ENCODE measurements around the gene RTP3. TPM values are rescaled to one million over a fixed set of nuclear protein-coding genes. Genes with fewer than 3 reads are reported as not detected.

The RTP3 gene
- total RNA-seq, 2 experiments from 2014 or later, result 0.74 to 1.3 TPM

- no peak overlapping the region for H2AFZ ChIP-seq (ENCODE audit: low read length)
- H3K9me2 ChIP-seq (ENCODE audit: insufficient read depth, low read length), result no peaks in the 10 kb centered on the region
- intact Hi-C loops (cut with micrococcal nuclease; ENCODE audit: unreplicated experiment), result no loop called here
- H3K4me2 ChIP-seq (ENCODE audit: low read length), result peak overlapping the region; percentile 24
- no peak for TF ChIP-seq EZH2phosphoT487 (IDR thresholded peaks at IDR 0.05; ENCODE audit: borderline replicate concordance, low read depth, low read length)
- TF ChIP-seq CTCF (conservative IDR thresholded peaks at IDR 0.05; ENCODE audit: low read length), result no peak
- no TSS peak for BruUV-seq (replicated peaks)
- H3K79me2 ChIP-seq (ENCODE audit: insufficient read depth, low read depth, low read length), result peaks cover 5% of the 10 kb centered on the region; the same call in 1 of the 2 replicates
- H3K4me3 ChIP-seq (ENCODE audit: low read depth, low read length, poor library complexity, severe bottlenecking), result no peak overlapping the region
- H4K20me1 ChIP-seq (ENCODE audit: insufficient read depth, low read length), result no peaks in the 10 kb centered on the region
- H3K27ac ChIP-seq (ENCODE audit: low read depth, low read length, poor library complexity, severe bottlenecking), result peak overlapping the region; percentile 99
- H3K4me1 ChIP-seq (ENCODE audit: insufficient read depth, low read length, poor library complexity, severe bottlenecking), result peaks cover 92% of the 10 kb centered on the region
- CTCF ChIA-PET (ENCODE audit: unreplicated experiment), result interaction anchor here (3.4 kb wide), 1 partner anchor 9 kb away, joined by 25 read pairs; no protein-coding TSS in a partner anchor
- POLR2A ChIA-PET, result interaction anchor here (0.7 to 9.2 kb wide), 4 partner anchors 10 to 159 kb away, joined by 3 to 149 read pairs (median 40); partner anchors contain the start of gene RTP3
- H3K9me3 ChIP-seq (ENCODE audit: low read length), result no peaks in the 10 kb centered on the region
- peaks cover 6% of the 10 kb centered on the region; the same call in 1 of the 2 replicates for H3K36me3 ChIP-seq (ENCODE audit: insufficient read depth, low read length)
- no peak for DNase-seq (ENCODE audit: low spot score)
Observed at GRCh38 chr3:46540550-46540949, 42.8 kb downstream of the RTP3 start.

GRCh38 chr3:46541835-46542234 lies 44.1 kb downstream of the RTP3 start:
- peak; percentile 77 for DNase-seq (ENCODE audit: low spot score)
- no peaks in the 10 kb centered on the region for H3K9me2 ChIP-seq (ENCODE audit: insufficient read depth, low read length)
- H3K9me3 ChIP-seq (ENCODE audit: low read length), result no peaks in the 10 kb centered on the region
- TF ChIP-seq CTCF (conservative IDR thresholded peaks at IDR 0.05; ENCODE audit: low read length), result no peak
- no peak for TF ChIP-seq EZH2phosphoT487 (IDR thresholded peaks at IDR 0.05; ENCODE audit: borderline replicate concordance, low read depth, low read length)
- intact Hi-C loops (cut with micrococcal nuclease; ENCODE audit: unreplicated experiment), result no loop called here
- peaks cover 6% of the 10 kb centered on the region; the same call in 1 of the 2 replicates for H3K36me3 ChIP-seq (ENCODE audit: insufficient read depth, low read length)
- H3K4me1 ChIP-seq (ENCODE audit: insufficient read depth, low read length, poor library complexity, severe bottlenecking), result peaks cover 92% of the 10 kb centered on the region
- H3K4me2 ChIP-seq (ENCODE audit: low read length), result peak overlapping the region; percentile 66
- H3K27ac ChIP-seq (ENCODE audit: low read depth, low read length, poor library complexity, severe bottlenecking), result peak overlapping the region; percentile 99
- no TSS peak for BruUV-seq (replicated peaks)
- H3K4me3 ChIP-seq (ENCODE audit: low read depth, low read length, poor library complexity, severe bottlenecking), result peak overlapping the region; percentile 50
- peak overlapping the region; percentile 23; the same call in 1 of the 2 replicates for H2AFZ ChIP-seq (ENCODE audit: low read length)
- ChIA-PET POLR2A (interaction anchor here (0.7 to 9.2 kb wide), 11 partner anchors 8 to 65 kb away, joined by 3 to 149 read pairs (median 4); partner anchors contain the start of gene LRRC2), CTCF (ENCODE audit: unreplicated experiment) (interaction anchor here (2.5 kb wide), 1 partner anchor 53 kb away, joined by 16 read pairs; no protein-coding TSS in a partner anchor)
- no peaks in the 10 kb centered on the region for H4K20me1 ChIP-seq (ENCODE audit: insufficient read depth, low read length)
- H3K79me2 ChIP-seq (ENCODE audit: insufficient read depth, low read depth, low read length), result peaks cover 5% of the 10 kb centered on the region; the same call in 1 of the 2 replicates

- TF ChIP-seq EZH2phosphoT487 (IDR thresholded peaks at IDR 0.05; ENCODE audit: borderline replicate concordance, low read depth, low read length) (no peak), CTCF (conservative IDR thresholded peaks at IDR 0.05; ENCODE audit: low read length) (no peak)
- Histone ChIP-seq H3K36me3 (ENCODE audit: insufficient read depth, low read length) (peaks cover 6% of the 10 kb centered on the region; the same call in 1 of the 2 replicates), H2AFZ (ENCODE audit: low read length) (no peak overlapping the region; the same call in 1 of the 2 replicates), H3K79me2 (ENCODE audit: insufficient read depth, low read depth, low read length) (peaks cover 11% of the 10 kb centered on the region; the same call in 1 of the 2 replicates), H3K27ac (ENCODE audit: low read depth, low read length, poor library complexity, severe bottlenecking) (peak overlapping the region; percentile 99), H3K9me3 (ENCODE audit: low read length) (no peaks in the 10 kb centered on the region), H3K9me2 (ENCODE audit: insufficient read depth, low read length) (no peaks in the 10 kb centered on the region), H3K4me3 (ENCODE audit: low read depth, low read length, poor library complexity, severe bottlenecking) (peak overlapping the region; percentile 50), H3K4me1 (ENCODE audit: insufficient read depth, low read length, poor library complexity, severe bottlenecking) (peaks cover 92% of the 10 kb centered on the region), H4K20me1 (ENCODE audit: insufficient read depth, low read length) (no peaks in the 10 kb centered on the region), H3K4me2 (ENCODE audit: low read length) (peak overlapping the region; percentile 66)
- BruUV-seq (replicated peaks), result no TSS peak
- DNase-seq (ENCODE audit: low spot score), result no peak
- ChIA-PET POLR2A (interaction anchor here (0.6 to 9.2 kb wide), 15 partner anchors 8 to 940 kb away, joined by 3 to 149 read pairs (median 4); partner anchors contain the start of genes FYCO1 and LRRC2), CTCF (ENCODE audit: unreplicated experiment) (interaction anchor here (0.5 to 2.5 kb wide), 2 partner anchors 46 to 53 kb away, joined by 3 to 16 read pairs; no protein-coding TSS in a partner anchor)
- intact Hi-C loops (cut with micrococcal nuclease; ENCODE audit: unreplicated experiment), result no loop called here
Observed at GRCh38 chr3:46542344-46542743, 44.6 kb downstream of the RTP3 start.

Data from OCI-LY7 (cell line).